GM19395 (cell line): ENCODE data around the gene UBXN7.
"Not testable (repeated sequence)": the region's sequence is repeated elsewhere in the genome, so short reads cannot be mapped to it uniquely, and the experiment has no call there.

Source experiments
- ATAC-seq: cut with Tn5 transposase; IDR thresholded peaks from one replicate; pipeline ENCODE4 v1.9.1; 2021; ENCODE audit warnings: mild to moderate bottlenecking, moderate library complexity; ENCODE audit not compliant: unreplicated experiment

Gene UBXN7

DNA sequence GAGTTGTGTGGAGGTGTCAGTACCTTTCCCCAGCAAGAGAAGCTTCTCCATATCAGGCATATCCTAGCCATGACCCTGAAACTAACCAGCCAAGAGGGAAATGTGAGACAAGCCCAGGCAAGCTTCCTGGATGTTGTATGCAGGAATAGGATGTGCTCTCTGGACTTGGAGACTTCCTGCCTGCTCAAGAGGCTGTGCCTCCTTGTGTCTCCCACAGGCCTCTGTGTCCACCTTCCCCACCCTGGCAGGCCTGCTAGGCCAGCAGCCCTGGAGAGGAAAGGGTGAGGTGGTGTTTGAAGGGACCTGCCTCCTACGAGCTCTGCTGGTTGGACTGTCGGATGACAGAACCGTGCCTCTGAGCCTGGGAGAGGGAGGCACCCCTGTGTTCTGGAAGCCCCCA, 112.1 kb downstream of the UBXN7 start:
- ATAC-seq: no peak

DNA sequence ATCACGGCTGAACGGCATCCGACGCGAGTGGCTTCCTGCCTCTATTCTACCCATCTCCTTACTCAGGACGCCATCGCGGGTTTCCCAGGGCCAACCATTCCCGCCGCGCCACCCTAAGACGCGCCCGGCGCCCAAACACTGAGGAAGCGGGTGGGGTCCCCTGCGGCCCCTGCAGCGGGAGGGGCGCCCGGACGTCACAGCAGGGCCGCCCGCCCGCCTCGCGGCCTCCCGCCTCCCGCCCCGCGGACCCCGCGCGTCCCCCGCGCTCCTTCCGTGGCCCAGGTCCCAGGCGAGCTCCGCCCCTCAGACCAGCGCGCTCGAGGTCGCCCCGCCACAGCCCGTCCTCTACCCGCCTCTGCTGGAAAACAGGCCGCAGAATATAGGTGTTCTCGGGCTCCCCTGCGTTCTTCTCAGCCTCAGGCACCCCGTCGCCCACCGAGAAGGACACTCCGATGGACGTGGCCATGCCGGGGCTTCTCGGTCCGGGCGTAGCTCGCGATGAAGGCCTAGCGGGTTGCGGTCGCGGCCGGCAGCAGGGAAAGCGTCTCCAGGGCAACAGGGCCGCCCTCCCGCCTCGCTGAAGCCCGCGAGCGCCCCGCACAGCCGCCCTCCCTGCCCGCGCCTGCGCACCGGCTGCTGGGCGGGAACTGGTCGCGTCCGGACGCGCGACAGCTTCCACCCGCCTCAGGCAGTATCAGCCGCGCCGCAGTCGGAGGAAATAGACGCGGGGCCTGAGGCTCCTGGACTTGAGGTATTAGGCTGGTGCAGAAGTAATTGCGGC, 114.3 kb downstream of the UBXN7 start, which contains the start of gene DYNLT2B:
Gene DYNLT2B, minus strand, starts transcription at position 554 of the 781 bp plus-strand sequence. Its CDS starts 88 bp downstream, at position 466.
- peak; percentile 78 for ATAC-seq

DNA sequence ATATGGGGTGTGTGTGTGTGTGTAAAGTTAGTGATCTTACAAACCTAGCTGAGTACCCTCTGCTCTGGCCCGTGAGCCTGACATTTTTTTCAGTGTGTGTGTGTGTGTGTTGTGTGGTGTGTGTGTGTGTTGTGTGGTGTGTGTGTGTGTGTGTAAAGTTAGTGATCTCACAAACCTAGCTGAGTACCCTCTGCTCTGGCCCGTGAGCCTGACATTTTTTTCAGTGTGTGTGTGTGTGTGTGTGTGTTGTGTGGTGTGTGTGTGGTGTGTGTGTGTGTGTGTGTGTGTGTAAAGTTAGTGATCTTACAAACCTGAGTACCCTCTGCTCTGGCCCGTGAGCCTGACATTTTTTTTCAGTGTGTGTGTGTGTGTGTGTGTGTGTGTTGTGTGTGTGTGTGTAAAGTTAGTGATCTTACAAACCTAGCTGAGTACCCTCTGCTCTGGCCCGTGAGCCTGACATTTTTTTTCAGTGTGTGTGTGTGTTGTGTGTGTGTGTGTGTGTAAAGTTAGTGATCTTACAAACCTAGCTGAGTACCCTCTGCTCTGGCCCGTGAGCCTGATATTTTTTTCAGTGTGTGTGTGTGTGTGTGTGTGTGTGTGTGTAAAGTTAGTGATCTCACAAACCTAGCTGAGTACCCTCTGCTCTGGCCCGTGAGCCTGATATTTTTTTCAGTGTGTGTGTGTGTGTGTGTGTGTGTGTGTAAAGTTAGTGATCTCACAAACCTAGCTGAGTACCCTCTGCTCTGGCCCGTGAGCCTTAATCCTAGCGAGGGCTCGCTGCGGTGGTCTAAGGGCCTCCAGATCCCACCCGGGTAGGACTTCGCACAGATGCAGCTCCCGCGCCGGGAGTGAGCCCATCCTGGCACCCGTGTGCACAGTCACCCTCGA, 115.2 kb downstream of the UBXN7 start:
- peak; percentile 39 for ATAC-seq

DNA sequence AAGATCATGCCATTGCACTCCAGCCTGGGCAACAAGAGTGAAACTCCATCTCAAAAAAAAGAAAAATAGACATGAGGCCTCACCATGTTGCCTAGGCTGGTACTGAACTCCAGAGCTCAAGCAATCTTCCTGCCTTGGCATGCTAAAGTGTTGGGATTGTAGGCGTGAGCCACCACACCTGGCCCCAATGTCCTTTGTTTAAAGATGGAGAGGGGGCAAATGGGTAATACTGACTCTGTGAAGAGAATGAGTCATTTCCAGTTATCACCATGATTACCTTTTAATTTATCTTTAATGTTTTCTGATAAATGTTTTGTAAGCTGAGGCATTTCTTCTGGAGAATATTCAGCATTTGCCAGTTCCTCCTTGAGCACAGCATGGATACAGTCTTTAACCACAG, 116.4 kb downstream of the UBXN7 start:
- ATAC-seq: no peak

DNA sequence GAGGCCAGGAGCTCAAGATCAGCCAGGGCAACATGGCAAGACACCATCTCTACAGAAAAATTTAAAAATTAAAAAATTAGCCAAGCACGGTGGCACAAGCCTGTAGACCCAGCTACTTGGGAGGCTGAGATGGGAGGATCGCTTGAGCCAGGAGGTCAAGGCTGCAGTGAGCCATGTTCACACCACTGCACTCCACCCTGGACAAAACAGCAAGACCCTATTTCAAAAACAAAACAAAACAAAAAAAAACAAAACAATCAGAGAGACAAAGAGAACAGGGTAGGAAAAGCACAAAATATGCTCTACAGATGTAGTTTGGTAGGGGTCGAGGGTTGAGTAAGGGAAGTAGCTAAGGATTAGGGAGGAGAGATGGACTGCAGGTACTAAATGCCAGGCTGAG, 117.6 kb downstream of the UBXN7 start:
- no peak for ATAC-seq

DNA sequence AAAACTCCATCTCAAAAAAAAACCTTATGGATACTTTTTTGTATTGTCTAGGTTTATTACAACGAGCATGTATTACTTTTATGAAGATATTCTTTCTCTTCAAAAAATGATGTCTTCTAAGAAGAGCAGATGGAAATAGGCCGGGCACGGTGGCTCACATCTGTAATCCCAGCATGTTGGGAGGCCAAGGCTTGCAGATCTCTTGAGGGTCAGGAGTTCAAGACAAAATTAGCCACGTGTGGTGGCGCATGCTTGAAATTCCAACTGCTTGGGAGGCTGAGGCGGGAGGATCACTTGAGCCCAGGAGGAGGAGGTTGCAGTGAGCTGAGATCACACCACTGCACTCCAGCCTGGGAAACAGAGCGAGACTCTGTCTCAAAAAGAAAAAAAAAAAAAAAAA, 118.1 kb downstream of the UBXN7 start:
- not testable (repeated sequence) for ATAC-seq

DNA sequence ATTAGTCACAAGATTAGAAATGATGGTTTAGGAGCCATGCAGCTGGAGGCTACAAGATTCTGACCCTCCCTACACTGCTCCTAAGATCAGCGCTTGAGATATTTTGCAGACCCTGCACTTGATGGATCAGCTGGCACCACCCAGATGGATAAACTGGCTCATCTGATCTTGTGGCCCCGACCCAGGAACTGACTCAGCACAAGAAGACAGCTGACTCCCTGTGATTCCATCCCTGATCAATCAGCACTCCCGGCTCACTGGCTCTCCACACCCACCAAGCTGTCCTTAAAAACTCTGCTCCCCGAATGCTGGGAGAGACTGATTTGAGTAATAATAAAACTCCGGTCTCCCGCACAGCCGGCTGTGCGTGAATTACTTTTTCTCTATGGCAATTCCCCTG, 129.3 kb downstream of the UBXN7 start:
- ATAC-seq: not testable (repeated sequence)

DNA sequence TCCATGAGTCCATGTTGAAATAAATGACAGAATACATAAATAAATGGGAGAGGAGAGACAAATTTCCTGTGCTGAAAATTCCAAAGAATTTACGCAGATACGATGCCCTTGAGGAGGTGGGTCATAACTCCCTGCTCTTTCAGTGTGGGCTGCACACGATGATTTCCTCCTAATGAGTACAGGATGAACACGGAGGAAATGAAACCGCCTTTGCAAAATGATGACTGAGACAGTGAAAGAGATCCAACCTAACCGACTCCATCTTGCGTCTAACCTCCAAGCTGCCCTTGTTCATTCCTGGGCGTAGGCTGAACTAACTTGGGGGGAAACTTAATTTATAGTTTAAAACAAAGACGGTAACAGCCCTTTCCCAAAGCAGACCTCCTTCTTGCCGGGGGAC, 129.7 kb downstream of the UBXN7 start:
- ATAC-seq: not testable (repeated sequence)

DNA sequence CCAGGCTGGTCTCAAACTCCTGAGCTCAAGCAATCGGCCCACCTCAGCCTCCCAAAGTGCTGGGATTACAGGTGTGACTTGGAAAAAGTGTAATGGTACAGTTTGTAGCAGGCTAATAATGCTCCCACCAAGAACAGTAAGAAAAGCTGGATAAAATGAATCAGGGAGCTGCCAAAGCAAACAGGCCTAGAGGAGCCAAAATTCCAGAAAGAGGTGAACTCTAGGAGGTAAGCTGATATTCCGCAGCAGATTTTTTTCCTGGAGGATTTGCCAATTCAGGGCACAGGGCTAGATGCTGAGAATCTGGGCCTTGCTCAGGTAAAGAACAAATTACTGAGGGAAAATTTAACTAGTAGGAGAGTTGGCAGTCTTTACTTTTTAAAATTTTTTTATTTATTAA, 133.7 kb downstream of the UBXN7 start:
- ATAC-seq: no peak
